Pons (tissue), 1 donor: ENCODE measurements around the gene TCERG1L.

ENCODE experiments used
- DNase-seq: peaks from one replicate; pipeline ENCODE4 v3.0.0-alpha.2; 2016; ENCODE audit warnings: low spot score

Gene TCERG1L

DNA sequence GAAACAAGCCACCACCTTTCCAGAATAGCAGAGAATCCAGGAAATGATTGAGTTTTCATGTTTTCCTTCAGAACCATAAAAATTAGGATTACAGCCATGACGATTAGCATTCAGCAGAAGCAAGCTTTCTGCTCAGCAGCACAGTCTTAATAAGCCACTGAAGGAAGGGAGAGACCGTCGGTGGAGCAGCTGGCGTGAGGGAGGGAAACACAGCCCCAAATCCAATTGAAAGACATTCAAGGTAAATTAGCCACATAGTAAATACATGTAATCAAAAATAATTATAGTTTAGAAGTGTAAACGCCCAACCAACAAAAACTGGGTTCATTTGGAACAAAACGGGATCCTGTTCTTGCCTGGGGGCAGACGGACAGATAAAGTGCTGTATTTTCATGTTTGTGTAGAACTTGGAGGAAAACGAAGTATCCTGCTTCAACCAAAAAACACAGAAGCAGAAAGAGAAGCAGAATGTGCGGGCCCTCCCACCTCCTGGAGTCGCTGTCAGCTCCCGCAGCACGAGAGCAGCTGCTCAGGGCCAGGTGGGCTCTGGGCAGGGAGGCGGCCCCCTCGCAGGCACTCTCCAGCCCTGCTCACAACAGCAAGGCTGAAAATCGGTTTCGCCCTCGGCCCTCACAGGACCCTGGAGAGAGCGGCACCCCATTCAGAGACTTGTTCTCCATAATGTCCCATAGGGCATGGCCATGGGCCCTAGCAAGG lies 84.9 kb downstream of the TCERG1L start:
- DNase-seq = no peak

DNA sequence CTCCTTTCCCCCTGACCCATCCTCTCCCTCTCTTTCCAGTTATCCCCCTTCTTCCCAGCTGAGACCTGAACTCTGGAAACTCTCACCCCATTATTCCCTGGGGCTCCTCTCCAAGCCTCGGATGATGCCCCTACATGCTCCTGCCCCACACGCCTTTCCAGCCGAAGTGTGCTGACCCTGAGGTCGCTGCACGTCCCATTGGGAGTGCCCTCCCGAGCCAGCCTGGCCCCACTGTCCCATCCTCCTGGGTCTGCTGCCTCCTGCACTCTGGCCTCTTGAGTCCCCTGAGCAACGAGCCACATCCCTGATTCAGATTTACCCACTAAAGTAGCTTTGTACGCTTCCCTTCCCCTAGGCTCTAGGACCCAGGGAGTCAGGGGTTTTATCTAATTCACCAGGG lies 87.4 kb downstream of the TCERG1L start:
- no peak for DNase-seq

DNA sequence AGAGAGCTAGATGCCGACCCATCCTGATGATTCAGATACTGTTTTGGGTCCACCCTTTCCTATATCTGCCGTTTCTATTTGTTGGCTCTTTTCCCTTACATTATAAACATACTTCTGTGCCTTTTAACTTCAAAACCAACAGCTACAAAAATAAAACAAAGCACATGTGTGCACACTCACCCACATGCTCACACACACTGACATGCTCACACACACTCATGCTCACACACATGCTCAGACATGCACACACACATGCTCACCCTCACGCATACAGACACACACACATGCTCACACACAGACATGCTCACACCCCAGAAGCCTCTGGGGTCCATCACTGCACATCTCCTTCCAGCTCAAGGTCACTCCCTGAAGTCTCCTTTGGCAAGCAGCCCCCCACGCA lies 88.1 kb downstream of the TCERG1L start:
- no peak for DNase-seq

DNA sequence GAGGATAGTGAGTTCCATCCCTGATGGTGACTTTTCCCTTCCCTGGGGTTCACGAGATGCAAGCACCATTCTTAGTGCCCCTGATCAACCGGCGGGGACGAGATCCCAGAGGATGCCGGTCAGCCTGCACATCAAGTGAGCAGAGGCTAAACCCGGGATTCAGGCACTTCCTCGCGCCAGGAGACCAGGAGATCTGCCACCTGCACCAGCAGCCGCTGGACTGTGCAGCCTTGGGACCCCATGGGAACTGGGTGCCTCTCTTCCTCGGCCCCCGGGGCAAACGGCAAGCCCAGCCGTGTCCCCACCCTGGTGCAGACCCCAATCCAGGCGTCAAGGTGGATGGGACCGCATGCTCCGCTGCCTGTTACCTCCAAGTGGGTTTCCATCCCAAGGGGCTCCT lies 88.5 kb downstream of the TCERG1L start:
- no peak for DNase-seq

DNA sequence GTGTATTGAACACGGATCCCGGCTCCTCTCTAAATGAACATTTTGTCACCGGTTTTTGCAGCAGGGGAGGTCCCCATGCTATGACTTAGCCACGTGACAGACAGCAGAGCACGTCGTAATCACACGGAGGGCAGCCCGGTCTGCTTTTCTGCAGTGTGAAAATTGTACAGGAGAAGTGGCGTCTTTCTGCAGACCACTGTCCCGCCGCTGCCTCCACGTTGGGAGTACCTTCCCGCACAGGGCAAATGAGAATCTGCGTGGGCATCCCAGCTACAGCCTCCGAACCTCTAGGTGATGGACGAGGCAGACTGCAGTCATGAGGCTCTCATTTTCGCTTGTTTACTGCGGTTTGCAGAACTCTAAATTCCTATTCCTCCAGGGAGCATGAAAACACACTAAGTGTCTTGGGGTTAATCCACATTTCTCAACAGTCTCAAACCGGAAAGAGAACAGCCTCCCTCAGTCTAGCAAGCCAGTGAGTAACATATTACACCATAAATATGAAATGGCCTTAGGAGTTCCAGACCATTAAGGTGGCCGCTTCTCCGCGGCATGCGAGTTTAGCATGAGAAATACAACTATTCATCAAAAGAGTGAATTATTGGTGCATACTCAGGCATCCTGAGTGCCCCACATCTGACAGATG lies 89.8 kb downstream of the TCERG1L start:
- no peak for DNase-seq

DNA sequence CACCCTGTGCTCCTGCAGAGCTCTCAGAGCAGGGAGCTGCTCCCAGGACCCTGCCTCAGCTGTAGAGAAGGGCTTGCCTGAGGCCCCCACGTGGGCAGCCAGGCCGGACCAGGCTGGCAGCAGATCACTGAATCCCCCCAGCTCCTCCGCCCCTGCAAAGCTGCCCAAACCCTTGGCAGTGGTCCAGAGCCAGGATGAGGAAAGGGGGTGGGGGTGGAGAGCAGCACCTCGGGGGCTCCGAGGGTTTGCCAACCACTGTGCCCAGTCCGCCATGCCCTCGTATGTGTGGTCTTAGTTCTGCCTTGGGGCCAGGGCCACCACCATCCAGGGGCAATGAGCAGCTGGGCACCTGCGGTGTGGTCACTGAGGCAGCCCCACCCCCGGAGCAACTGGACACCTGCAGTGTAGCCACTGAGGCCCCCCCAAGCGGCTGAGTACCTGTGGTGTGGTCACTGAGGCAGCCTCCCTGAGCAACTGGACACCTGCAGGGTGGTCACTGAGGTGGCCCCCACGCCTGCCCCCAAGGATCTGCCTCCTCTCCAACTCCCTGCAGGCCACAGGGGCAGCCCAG lies 90.8 kb downstream of the TCERG1L start:
- DNase-seq = no peak

DNA sequence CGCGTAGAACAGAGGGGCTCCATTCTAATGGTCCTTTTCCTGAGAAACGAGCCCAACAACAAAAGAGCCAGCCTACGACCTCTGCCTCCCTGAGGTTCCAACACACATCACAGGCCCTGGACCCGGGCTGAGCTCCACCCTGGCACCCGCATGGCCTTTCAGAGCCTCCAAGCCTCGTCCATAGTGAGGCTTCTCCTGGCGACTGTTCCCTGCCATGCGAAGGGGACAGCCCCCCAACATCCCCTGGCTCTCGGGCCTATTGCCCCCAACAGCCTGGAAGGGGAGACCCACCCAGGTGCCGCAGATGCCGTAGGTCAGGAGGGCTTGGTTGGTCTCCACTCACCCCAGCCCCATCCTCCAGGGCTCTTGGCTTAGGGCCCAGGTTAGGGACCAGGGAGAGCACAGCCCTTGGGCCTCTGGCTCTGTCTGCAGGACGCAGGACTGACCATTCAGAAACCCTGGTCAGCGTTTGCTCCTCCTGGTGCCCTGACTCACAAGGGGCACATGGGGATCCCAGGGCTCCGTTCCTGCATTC lies 91.5 kb downstream of the TCERG1L start:
- no peak for DNase-seq

DNA sequence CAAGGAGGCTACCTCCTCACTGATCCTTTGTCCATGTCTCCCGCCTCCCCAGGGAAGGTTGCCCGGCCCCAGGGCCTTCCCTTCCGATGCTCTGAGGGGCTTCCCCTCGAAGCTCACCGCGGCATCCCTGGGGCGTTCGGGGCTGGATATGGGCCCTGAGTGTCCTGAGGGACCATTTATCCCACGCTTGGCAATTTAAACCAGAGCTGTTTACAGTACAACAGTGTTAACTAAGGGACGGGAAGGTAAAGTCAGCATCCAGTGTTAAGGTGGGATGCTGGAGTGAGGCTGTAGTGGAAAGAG lies 92.0 kb downstream of the TCERG1L start:
- DNase-seq = no peak

DNA sequence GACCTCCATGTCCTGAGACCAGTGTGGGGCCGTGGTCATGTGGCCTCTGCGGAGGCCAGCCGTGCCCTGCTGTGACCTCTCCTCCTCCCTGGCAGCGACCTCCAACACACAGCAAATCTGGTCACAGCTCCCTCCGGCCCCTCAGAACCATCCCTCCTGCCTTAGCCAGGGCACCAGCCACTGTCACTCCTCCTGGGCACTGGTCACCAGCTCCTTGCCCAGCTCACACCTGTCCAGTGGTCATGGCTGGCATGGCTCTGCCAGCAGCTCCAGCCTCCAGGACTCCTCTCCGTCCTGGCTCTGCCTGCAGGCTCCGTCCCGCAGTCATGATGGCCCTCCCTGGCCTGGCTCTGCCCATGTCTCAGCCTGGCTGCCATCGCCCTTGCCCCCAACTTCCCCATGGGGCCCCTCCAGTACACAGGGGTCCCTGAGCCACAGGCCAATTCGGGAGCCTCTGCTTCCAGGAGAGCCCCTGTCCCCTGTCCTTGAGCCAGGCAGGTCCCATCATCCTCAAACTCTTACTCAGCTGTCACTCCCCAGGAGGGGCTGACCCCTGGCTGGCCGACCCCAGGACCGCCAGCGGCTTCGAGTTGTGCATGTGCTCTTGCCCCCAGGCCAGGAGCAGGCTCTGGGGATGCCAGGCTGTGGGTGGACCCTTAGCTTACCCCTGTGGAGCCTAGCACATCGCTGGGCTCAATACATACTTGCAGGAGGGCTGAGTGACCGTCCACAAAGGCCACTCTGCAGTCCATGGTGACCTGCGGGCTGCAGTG lies 92.5 kb downstream of the TCERG1L start:
- no peak for DNase-seq

DNA sequence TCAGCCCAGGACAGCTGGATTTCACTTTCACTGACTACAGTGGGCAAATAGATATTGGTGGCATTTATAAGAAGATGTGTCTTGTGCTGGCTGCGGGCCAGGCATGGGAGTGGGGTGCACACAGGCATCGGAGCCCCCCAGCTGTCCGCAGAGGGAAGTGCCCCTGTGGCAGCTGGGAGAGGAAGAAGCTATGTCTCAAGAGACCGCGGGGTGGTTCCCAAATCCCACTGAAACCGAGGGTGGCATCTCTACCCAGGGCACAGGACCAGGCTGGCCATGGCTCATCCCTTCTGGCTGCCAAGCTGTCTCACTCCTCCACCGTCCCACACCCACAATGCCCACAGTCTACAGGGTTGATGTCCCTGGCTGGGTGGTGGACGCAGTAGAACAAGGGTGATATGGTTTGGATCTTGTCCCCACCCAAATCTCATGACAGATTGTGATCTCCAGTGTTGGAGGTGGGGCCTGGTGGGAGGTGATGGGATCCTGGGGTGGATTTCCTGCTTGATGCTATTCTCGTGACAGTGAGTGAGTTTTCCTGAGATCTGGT lies 94.8 kb downstream of the TCERG1L start:
- no peak for DNase-seq

DNA sequence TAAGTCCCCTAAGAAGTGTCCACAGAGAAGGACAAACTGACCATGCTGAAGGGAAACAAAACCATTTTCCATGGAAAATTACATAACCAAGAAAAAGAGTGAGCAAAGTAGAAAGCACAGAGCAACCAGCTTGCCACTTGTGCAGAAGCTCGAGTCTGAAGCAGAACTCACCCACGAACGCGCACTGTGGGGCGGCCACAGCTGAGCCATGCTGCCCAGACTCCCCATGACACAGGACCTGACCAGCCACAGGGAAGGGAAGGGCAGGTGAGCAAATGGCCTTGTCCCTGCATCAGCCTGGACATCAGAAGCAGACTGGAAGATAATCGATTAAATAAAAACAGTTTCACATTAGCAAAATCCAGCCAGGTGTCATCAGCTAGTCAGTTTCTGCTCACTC lies 95.7 kb downstream of the TCERG1L start:
- no peak for DNase-seq

DNA sequence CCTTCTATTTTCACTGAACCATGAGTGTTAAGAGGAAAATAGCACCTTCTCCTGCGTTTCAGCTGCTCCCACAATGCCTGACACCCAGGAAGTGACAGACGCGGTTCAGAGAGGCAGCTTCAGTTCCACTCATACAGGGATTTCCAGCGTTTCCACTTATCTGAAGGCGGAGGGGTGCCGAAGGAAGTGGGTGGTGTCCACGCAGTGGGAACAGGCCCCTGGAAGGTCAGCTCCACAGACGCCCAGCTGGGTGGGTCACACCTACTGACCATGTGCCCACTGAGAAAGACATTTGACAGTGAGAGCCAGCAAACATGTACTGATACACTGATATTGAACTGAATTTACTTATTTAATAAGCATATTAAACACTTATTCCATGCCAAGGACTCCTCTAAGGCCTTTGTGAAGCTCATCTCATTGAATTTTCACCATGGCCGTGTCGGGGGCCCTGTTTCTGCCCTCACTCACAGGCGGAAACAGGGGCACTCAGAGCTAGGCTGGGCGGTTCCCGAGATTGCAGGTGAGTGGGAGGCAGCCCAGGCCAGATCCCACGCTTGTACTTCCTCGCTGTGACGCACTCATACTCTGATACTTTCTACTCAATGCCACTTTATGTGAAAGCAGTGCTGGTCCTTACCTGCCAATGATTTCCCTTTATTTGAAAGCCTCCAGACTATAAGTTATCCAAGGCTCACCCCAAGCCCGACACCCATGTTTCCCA lies 96.8 kb downstream of the TCERG1L start:
- no peak for DNase-seq

DNA sequence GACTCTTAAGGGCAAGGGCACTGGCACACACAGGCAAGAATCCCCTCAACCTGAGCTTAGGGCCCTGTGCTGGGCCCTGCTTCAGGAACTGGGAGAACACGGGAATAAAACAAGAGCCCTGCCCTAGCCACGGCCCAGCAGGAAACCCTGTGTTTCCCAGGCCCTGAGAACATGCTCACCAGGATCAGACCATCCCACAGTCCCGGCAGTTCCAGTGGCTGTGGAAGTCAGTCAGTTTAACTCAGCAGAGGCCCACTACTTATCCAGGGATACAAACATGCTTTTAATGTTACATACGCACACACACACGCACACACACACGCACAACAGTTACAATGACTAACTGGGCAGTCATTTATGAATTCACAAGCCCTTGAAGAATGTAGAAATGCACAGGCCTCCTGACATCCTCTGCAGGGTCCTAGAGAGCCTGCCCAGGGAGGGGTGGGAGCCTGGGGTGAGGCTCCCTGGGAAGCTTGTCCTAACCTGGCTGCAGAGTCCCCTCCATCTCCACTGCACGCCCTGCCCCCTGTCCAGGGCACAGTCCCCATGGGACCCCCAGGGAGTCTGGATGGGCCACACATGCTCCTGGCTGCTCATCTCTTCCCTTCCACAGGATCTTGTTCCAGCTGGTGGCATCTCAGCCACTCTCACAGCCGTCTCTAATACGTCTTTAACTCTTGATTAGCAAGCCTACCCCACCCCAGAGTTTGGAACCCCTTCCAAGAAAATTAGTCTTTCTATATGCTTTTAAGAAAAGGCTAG lies 97.6 kb downstream of the TCERG1L start:
- DNase-seq = no peak

DNA sequence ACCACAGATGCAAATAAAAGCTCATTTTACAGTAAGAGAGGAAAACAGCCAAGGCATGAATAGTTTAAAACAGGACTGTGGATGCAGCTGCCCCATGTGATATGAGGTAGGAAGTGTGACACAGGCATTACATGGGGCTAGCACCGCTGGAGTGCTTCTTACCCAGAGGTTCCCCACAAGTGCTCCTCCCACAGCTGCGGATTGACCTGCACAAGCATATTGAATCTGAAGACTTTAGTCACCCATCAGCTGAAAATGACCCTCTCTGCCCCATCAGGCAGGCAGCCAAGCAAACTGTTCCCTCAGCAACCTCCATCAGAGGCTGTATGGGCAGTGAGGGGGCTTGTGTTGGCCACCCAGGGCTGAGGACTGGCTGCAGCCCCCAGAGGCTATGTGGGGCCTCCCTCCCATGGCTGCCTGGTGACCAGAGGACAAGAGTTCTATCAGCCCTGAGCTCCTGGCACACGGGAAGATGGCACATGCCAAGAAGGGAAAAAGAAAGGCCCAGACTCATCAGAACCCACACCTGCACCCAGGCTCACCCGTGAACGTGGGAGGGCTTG lies 98.7 kb downstream of the TCERG1L start:
- DNase-seq = no peak

DNA sequence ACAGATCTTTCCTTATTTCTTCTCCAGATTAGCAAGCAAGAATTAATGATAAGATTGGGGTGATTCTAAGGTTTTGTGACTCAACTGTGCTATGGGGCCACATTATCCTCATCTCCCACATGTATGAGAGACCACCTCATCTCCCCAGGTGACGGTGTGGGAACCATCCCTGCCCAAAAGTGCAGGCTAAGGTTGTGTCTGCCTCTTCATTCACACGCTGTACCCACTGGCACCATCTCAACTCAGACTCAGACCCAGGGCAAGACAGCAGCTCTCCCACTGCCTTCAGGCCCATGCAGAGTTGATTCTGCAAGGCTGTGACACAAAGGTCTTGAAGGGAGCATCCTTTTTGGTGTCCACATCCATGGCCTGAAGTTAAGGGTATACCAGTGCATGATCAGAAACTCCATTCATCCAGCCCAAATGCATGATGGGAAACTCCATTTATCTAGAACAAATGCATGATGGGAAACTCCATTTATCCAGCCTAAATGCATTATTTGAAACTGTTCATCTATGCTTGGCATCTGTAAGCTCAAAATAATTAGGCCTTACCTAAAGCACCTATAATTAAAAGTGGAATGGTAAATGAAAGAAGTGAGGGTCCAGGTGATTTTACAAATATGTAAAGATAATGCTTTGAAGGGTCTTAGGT lies 99.4 kb downstream of the TCERG1L start:
- no peak for DNase-seq

DNA sequence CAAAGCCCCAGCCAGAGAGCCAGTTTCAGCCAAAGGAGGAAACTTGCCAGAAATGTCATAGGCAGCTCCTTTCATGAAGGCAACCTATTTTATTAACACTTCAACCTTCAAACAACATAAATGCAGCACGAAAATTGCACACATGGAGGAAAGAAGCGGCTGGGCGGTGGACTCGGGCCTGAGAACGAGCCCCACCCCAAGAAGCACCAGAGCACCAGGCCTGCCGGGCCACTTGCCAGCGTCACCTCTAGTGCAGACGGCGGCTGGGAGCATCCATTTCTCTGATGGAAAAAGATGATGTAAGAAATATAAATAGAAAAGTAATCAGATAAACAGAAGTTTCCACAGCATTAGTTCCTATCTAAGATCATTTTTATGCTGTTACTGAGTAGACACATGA lies 100.0 kb downstream of the TCERG1L start:
- DNase-seq = no peak

DNA sequence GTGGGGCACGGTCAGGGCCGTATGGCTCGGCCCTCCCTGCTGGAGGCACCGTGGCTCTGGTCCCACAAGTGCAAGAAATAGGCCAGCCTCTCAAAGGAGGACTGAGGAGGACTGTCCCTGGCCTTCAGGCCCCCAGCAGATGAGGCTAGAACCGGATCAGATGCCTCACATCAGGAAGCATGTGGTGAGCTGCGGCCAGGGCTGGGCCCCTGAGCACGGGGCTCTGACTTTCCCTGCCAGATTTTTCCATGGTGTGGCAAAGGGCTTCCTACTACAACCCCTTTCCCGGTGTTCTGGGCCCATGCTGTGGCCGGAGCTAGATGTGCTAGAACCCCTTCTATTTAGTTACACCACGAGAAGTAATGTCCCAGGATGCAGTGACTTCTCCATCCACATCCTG lies 100.4 kb downstream of the TCERG1L start:
- DNase-seq = no peak

DNA sequence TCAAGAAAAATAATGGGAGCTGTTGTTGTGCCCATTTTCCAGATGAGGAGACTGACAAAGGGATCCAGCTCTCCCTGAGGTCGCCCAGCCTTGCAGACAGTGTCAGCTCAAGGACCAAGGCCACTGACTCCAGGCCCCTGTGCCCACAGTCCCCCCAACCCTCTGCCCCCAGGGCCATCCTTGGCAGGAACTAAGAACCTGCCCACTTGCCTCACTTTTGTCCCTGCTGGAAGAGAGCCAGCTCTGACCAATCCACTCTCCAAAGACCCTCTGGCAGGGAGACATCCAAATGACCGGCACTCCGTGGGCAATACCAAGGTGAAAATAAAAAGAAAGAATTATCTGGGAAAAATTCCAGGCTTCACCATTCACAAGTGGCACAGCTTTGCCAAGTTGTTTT lies 101.3 kb downstream of the TCERG1L start:
- DNase-seq = no peak

DNA sequence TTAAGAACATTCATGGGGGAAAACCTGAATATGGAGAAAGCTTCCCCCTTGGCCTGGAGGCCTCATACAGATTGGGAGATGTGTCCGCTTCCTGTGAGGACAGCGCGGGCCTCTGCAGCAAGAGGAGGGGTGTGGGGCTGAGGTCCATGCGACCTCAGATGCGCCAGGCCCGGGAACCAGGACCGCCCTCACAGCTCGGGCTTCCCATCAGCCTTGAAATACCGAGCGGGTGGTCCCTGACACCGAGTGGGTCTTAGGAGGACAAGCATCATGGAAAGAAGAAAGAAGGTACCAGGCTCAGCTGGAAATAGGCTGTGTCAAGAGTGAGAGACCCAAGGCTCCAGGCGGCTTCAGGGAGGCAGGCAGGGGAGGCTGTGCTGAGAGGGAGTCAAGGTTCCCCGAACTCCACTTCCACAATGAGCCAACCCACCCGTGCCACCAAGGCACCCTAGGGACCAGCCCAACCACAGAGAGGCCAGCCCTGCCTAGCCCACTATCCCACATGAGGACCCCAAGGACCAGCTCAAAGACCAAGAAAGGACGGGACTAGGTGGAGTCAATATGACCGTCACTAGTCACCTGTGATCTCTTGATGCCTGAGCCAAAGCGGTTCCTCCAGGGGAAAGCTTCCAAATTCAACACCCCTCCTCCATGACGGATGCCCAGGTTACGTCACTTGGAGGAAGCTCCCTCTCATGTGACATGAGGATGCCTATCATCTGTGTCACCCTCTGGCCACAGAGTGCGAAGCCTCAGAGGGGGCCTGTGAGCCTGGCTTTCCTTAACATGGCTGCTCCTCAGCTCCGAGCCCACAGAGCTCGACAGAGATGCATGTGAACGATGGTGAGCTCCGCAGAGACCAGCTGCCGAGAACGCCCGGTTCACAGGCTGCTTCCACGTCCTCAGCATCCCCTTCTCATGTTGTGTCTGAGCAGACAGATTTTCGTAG lies 103.7 kb downstream of the TCERG1L start:
- no peak for DNase-seq
